HCEC 1CT (cell line): ENCODE results near the gene TMEM163.

Experiments used
- DNase-seq: peaks from one replicate; pipeline ENCODE4 v3.0.0-alpha.2; 2017

TMEM163 gene

GRCh38 chr2:134689315-134689714 lies 29.5 kb downstream of the TMEM163 start:
- no peak for DNase-seq

- no peak for DNase-seq
These were observed 32.8 kb downstream of the TMEM163 start for GRCh38 chr2:134685967-134686366.

GRCh38 chr2:134683561-134684112 lies 35.2 kb downstream of the TMEM163 start:
- DNase-seq = no peak

- no peak for DNase-seq
These were observed 36.1 kb downstream of the TMEM163 start for GRCh38 chr2:134682726-134683125.

- DNase-seq = no peak
These were observed 37.6 kb downstream of the TMEM163 start for GRCh38 chr2:134681201-134681600.

GRCh38 chr2:134679745-134680144 lies 39.1 kb downstream of the TMEM163 start:
- no peak for DNase-seq

GRCh38 chr2:134679294-134679693 lies 39.5 kb downstream of the TMEM163 start:
- DNase-seq = no peak

GRCh38 chr2:134677856-134678756 lies 40.7 kb downstream of the TMEM163 start:
- no peak for DNase-seq

GRCh38 chr2:134676960-134677359 lies 41.8 kb downstream of the TMEM163 start:
- DNase-seq = no peak

GRCh38 chr2:134675314-134675713 lies 43.5 kb downstream of the TMEM163 start:
- DNase-seq = no peak

- no peak for DNase-seq
These were observed 44.1 kb downstream of the TMEM163 start for GRCh38 chr2:134674687-134675086.

GRCh38 chr2:134671513-134671912 lies 47.3 kb downstream of the TMEM163 start:
- DNase-seq = no peak

GRCh38 chr2:134670955-134671354 lies 47.8 kb downstream of the TMEM163 start:
- DNase-seq = no peak

GRCh38 chr2:134669731-134670669 lies 48.8 kb downstream of the TMEM163 start:
- no peak for DNase-seq

- no peak for DNase-seq
These were observed 50.0 kb downstream of the TMEM163 start for GRCh38 chr2:134668821-134669220.

- DNase-seq = no peak
These were observed 51.3 kb downstream of the TMEM163 start for GRCh38 chr2:134667541-134667940.

GRCh38 chr2:134667081-134667480 lies 51.7 kb downstream of the TMEM163 start:
- no peak for DNase-seq

GRCh38 chr2:134665727-134666506 lies 52.9 kb downstream of the TMEM163 start:
- no peak for DNase-seq

- DNase-seq = no peak
These were observed 55.0 kb downstream of the TMEM163 start for GRCh38 chr2:134663451-134664450.

- no peak for DNase-seq
These were observed 56.0 kb downstream of the TMEM163 start for GRCh38 chr2:134662751-134663150.
